ENCODE data around the gene NOL9. TPM values are rescaled to one million over a fixed set of nuclear protein-coding genes. Genes with fewer than 3 reads are reported as not detected.

The NOL9 gene
- total RNA-seq, 1 donor from 2014 or later: 48.0 TPM

DNA sequence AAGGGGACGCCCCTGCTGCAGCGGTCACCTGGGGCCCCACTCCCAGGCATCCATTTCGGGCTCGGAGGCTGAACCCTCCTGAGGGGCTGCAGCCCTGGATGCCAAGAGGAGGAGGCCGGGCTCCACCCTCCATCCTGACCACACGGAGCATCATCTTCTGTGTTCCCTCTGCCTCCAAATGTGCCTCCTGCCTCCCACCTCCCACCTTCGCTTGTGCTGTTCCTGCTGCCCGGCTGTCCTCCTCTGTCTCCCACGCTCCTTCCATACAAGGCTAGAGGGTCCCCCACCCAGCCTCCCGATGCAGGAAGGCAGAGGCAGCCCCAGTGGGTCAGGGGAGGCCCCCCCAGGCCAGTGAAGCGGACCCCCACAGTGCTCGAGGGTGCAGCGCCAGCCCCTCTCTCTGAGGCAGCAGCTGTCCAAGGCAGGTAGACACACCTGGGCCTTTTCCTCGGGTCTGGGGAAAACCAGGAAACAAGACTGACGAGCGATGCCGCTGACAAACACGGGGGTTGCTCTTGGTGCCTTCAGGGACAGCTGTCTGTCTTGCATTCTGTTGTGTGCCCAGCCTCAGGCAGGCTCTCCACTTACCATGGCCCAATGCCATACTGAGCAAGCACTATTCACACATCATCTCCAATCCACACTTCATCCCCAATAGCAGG lies 46.0 kb downstream of the NOL9 start:
- TF ChIP-seq EZH2 (IDR thresholded peaks at IDR 0.05) (no peak), EZH2phosphoT487 (IDR thresholded peaks at IDR 0.05) (no peak)
- TF ChIP-seq, protein P1, sequence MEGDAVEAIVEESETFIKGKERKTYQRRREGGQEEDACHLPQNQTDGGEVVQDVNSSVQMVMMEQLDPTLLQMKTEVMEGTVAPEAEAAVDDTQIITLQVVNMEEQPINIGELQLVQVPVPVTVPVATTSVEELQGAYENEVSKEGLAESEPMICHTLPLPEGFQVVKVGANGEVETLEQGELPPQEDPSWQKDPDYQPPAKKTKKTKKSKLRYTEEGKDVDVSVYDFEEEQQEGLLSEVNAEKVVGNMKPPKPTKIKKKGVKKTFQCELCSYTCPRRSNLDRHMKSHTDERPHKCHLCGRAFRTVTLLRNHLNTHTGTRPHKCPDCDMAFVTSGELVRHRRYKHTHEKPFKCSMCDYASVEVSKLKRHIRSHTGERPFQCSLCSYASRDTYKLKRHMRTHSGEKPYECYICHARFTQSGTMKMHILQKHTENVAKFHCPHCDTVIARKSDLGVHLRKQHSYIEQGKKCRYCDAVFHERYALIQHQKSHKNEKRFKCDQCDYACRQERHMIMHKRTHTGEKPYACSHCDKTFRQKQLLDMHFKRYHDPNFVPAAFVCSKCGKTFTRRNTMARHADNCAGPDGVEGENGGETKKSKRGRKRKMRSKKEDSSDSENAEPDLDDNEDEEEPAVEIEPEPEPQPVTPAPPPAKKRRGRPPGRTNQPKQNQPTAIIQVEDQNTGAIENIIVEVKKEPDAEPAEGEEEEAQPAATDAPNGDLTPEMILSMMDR (IDR thresholded peaks at IDR 0.05): no peak
- H3K27ac ChIP-seq: no peak overlapping the region
- H3K79me2 ChIP-seq (ENCODE audit: low read depth): no peaks in the 10 kb centered on the region
- H3K27ac Mint-ChIP-seq: peak overlapping the region; percentile 50
- no peaks in the 10 kb centered on the region for H3K36me3 Mint-ChIP-seq
- H3K27me3 ChIP-seq: no peaks in the 10 kb centered on the region
- H3K27me3 Mint-ChIP-seq (ENCODE audit: insufficient read depth, low read depth): peaks cover 3% of the 10 kb centered on the region
- no peak overlapping the region for H3K4me3 ChIP-seq
- no peaks in the 10 kb centered on the region for H3K9me3 ChIP-seq (ENCODE audit: low read depth)
- no peaks in the 10 kb centered on the region for H3K9me3 Mint-ChIP-seq
- DNase-seq (ENCODE audit: low spot score): no peak
- no peaks in the 10 kb centered on the region for H3K36me3 ChIP-seq
- no peak overlapping the region for H3K9ac ChIP-seq
- H4K20me1 ChIP-seq (ENCODE audit: low read depth): no peaks in the 10 kb centered on the region
- peaks cover 22% of the 10 kb centered on the region for H3K4me1 Mint-ChIP-seq
- no peak overlapping the region for H2AFZ ChIP-seq (replicated peaks)
- H3F3A ChIP-seq (ENCODE audit: low read depth): no peaks in the 10 kb centered on the region
- peaks cover 9% of the 10 kb centered on the region for H3K4me1 ChIP-seq
- no peak overlapping the region for H3K4me2 ChIP-seq
- H3K4me3 Mint-ChIP-seq: no peak overlapping the region

DNA sequence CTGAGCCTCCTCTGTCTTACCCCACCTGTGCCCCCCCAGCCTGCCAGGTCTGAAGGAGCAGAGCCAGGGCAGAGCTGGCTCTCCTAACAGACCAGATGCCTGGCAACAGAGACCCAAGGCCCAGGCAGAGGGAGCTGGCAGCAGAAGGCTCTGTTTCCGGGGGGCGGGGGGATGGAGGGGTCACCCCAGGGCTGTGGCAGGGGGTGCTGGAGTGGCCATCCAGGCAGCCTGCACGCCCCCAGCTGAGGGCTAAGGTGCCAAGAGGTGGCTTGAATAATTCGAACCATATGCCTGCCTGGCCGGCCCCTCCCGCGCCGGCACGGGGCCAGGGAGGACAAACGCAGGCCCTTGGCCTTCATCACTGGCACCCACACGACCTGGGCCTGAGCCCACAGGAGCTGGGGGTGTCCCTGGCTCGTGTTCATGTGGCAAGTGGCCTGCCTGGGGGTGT lies 46.8 kb downstream of the NOL9 start:
- Histone ChIP-seq H3K36me3 (no peaks in the 10 kb centered on the region), H3K27ac (no peak overlapping the region), H3K4me1 (peaks cover 5% of the 10 kb centered on the region), H3K27me3 (no peaks in the 10 kb centered on the region), H3K9ac (no peak overlapping the region), H4K20me1 (ENCODE audit: low read depth) (no peaks in the 10 kb centered on the region), H3K4me3 (no peak overlapping the region), H2AFZ (replicated peaks) (no peak overlapping the region), H3K4me2 (no peak overlapping the region), H3F3A (ENCODE audit: low read depth) (no peaks in the 10 kb centered on the region), H3K79me2 (ENCODE audit: low read depth) (no peaks in the 10 kb centered on the region), H3K9me3 (ENCODE audit: low read depth) (no peaks in the 10 kb centered on the region)
- Mint-ChIP-seq H3K36me3 (no peaks in the 10 kb centered on the region), H3K27me3 (ENCODE audit: insufficient read depth, low read depth) (peaks cover 3% of the 10 kb centered on the region), H3K4me3 (no peak overlapping the region), H3K4me1 (peaks cover 22% of the 10 kb centered on the region), H3K9me3 (no peaks in the 10 kb centered on the region), H3K27ac (no peak overlapping the region)
- TF ChIP-seq, protein P1 (IDR thresholded peaks at IDR 0.05): no peak
- no peak for TF ChIP-seq EZH2phosphoT487 (IDR thresholded peaks at IDR 0.05)
- no peak for TF ChIP-seq EZH2 (IDR thresholded peaks at IDR 0.05)
- no peak for DNase-seq (ENCODE audit: low spot score)

DNA sequence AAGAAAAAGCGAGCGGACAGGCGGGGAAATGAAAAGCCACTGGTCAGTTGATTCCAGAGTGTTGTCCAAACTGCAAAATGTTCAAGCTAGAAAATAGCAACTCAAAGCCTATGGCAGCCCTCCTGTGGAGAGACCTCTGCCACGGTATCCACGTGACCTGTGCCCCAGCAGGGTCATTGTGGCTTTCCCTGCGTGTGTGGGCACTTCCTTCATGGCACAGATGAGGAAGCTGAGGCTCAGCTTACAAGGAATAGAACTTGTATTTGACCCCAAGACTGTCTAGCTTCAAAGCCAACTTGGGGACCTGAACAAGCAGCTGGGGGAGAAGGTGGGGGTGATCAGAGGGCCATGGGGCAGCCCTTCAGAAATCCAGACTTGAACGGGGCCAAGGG lies 47.3 kb downstream of the NOL9 start:
- H3K4me3 Mint-ChIP-seq: no peak overlapping the region
- no peak overlapping the region for H2AFZ ChIP-seq (replicated peaks)
- no peak for TF ChIP-seq EZH2phosphoT487 (IDR thresholded peaks at IDR 0.05)
- TF ChIP-seq, protein P1 (IDR thresholded peaks at IDR 0.05): no peak
- TF ChIP-seq EZH2 (IDR thresholded peaks at IDR 0.05): no peak
- no peaks in the 10 kb centered on the region for H4K20me1 ChIP-seq (ENCODE audit: low read depth)
- H3K27ac Mint-ChIP-seq: peak overlapping the region; percentile 93
- no peaks in the 10 kb centered on the region for H3K36me3 ChIP-seq
- H3K4me1 ChIP-seq: peaks cover 5% of the 10 kb centered on the region
- no peak overlapping the region for H3K27ac ChIP-seq
- no peak overlapping the region for H3K4me2 ChIP-seq
- no peaks in the 10 kb centered on the region for H3F3A ChIP-seq (ENCODE audit: low read depth)
- no peaks in the 10 kb centered on the region for H3K9me3 Mint-ChIP-seq
- no peak overlapping the region for H3K4me3 ChIP-seq
- no peaks in the 10 kb centered on the region for H3K79me2 ChIP-seq (ENCODE audit: low read depth)
- H3K27me3 Mint-ChIP-seq (ENCODE audit: insufficient read depth, low read depth): peaks cover 3% of the 10 kb centered on the region
- no peaks in the 10 kb centered on the region for H3K9me3 ChIP-seq (ENCODE audit: low read depth)
- no peak overlapping the region for H3K9ac ChIP-seq
- no peak for DNase-seq (ENCODE audit: low spot score)
- H3K36me3 Mint-ChIP-seq: no peaks in the 10 kb centered on the region
- H3K4me1 Mint-ChIP-seq: peaks cover 21% of the 10 kb centered on the region
- H3K27me3 ChIP-seq: no peaks in the 10 kb centered on the region

Measured in neural progenitor cell (in vitro differentiated cells).